Measurements from ENCODE around the gene CUEDC1. TPM values are rescaled to one million over a fixed set of nuclear protein-coding genes. Genes with fewer than 3 reads are reported as not detected.
A peak's percentile ranks its signal among the peaks of the same experiment; 100 is the strongest.

CUEDC1 gene
- total RNA-seq, 4 donors from 2014 or later = 17.1 to 25.7 (median 22.1) TPM

DNA sequence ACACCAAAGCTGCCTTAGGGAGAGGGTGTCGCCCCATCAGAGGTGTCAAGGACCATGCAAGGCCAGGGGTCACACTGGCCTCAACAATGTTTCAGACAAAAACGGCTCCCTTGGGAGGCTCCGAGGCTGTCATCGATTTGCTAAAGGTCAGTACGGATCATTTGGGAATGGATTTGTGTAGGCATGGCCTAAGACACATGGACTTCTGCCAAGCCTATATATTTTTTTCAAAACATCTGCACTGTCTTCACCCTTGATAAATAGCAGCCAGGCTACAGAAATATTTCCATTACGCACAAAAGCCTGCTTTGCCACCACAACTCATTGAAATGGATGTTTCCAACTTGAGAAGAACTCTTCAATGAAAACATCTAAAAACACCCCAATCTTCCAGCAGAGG is 10.3 kb downstream of the CUEDC1 start:
- TF ChIP-seq, protein P1, sequence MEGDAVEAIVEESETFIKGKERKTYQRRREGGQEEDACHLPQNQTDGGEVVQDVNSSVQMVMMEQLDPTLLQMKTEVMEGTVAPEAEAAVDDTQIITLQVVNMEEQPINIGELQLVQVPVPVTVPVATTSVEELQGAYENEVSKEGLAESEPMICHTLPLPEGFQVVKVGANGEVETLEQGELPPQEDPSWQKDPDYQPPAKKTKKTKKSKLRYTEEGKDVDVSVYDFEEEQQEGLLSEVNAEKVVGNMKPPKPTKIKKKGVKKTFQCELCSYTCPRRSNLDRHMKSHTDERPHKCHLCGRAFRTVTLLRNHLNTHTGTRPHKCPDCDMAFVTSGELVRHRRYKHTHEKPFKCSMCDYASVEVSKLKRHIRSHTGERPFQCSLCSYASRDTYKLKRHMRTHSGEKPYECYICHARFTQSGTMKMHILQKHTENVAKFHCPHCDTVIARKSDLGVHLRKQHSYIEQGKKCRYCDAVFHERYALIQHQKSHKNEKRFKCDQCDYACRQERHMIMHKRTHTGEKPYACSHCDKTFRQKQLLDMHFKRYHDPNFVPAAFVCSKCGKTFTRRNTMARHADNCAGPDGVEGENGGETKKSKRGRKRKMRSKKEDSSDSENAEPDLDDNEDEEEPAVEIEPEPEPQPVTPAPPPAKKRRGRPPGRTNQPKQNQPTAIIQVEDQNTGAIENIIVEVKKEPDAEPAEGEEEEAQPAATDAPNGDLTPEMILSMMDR (IDR thresholded peaks at IDR 0.05) = no peak
- DNase-seq (ENCODE audit: low spot score) (no peak), ATAC-seq (ENCODE audit: low FRiP score) (no peak)

GRCh38 chr17:57943645-57944044 is 11.6 kb downstream of the CUEDC1 start:
- ATAC-seq (ENCODE audit: low FRiP score) (no peak), DNase-seq (ENCODE audit: low spot score) (no peak)
- TF ChIP-seq, protein P1 (IDR thresholded peaks at IDR 0.05) = no peak

- ATAC-seq (ENCODE audit: low FRiP score) = peak; percentile 35
- TF ChIP-seq, protein P1 (IDR thresholded peaks at IDR 0.05) = no peak
- DNase-seq (ENCODE audit: low spot score) = no peak
These were observed 12.1 kb downstream of the CUEDC1 start for GRCh38 chr17:57943140-57943539.

GRCh38 chr17:57941384-57942370 is 13.5 kb downstream of the CUEDC1 start:
- TF ChIP-seq, protein P1 (IDR thresholded peaks at IDR 0.05) = no peak
- DNase-seq (ENCODE audit: low spot score) (no peak), ATAC-seq (ENCODE audit: low FRiP score) (no peak)

DNA sequence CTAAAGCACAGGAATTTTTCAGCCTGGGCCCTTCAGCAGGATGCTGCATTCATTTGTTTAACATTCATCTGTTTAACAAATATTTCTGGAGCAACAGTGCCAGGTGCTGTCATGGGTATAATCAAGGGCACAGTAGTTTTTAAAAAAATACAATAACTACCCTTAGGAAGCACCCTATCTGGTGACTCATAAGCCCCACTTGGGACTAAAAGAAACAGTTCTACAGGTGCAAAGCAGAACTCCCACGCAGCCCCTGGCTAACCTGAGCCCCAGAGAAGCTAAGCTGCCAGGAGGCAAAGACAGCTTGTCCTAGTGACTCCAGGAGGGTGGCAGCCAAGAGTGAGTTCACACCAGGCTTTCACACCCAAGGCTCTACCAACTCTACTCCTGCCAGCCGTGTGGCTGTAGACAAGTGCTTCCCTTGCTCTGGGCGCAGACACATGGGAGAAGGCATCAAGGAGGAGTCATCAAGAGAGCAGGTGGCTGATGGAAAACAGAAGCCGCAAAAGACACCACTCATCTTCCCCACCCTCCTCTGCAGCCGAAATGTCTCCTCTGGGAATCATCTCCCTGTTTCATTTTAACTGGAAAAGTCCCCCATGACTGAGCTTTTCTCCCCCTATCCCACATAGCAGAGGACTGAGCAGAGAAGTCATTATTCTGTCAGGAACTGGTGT is 14.4 kb downstream of the CUEDC1 start:
- TF ChIP-seq, protein P1 (IDR thresholded peaks at IDR 0.05) = no peak
- no peak for DNase-seq (ENCODE audit: low spot score)
- no peak for ATAC-seq (ENCODE audit: low FRiP score)

- DNase-seq (ENCODE audit: low spot score) (no peak), ATAC-seq (ENCODE audit: low FRiP score) (no peak)
- TF ChIP-seq, protein P1 (IDR thresholded peaks at IDR 0.05) = no peak
These were observed 15.0 kb downstream of the CUEDC1 start for GRCh38 chr17:57940231-57940630.

Data from omental fat pad (tissue), 4 donors.